Measurements from ENCODE around the gene NLRP6. TPM values are rescaled to one million over a fixed set of nuclear protein-coding genes. Genes with fewer than 3 reads are reported as not detected.

The NLRP6 gene
- total and polyA plus RNA-seq, 2 of the 4 experiments (the other 2 are of a cell fraction) = not detected

GRCh38 chr11:269146-269890 lies 8.9 kb upstream of the NLRP6 start:
- Histone ChIP-seq H2BK15ac (ENCODE audit: low read depth, low read length) (no peak overlapping the region), H2AK9ac (replicated peaks; ENCODE audit: low read depth, low read length, poor library complexity) (no peak overlapping the region), H3K18ac (ENCODE audit: low read depth, low read length) (no peak overlapping the region), H3K23ac (ENCODE audit: low read depth, low read length) (no peak overlapping the region), H2BK120ac (ENCODE audit: low read depth, low read length) (no peak overlapping the region), H2AFZ (replicated peaks; ENCODE audit: low read length, poor library complexity) (no peak overlapping the region), H3K9me3 (ENCODE audit: control insufficient read depth, insufficient read depth, low read length) (0 out of 2 replicates have a peak, but pooled peaks cover 2% of the 10 kb centered on the region), H3K27ac (ENCODE audit: insufficient read depth, low read length) (no peak overlapping the region), H3K36me3 (ENCODE audit: control insufficient read depth, insufficient read depth, low read length) (no peaks in the 10 kb centered on the region), H4K8ac (ENCODE audit: low read depth in 2 of 2, low read length in 2 of 2) (no peak overlapping the region), H4K5ac (ENCODE audit: low read depth, low read length) (no peak overlapping the region), H2BK20ac (ENCODE audit: low read depth, low read length) (no peak overlapping the region), H3K4me1 (ENCODE audit: control insufficient read depth, insufficient read depth, low read length) (no peaks in the 10 kb centered on the region), H4K91ac (ENCODE audit: insufficient read depth, low read depth, low read length) (no peak overlapping the region), H2BK5ac (ENCODE audit: low read depth, low read length, poor library complexity, severe bottlenecking) (no peak overlapping the region), H3K27me3 (ENCODE audit: control insufficient read depth, insufficient read depth, low read length) (peaks cover 36% of the 10 kb centered on the region), H3K4ac (ENCODE audit: low read depth, low read length) (no peak overlapping the region), H3K56ac (ENCODE audit: extremely low read depth, insufficient read depth, low read length) (no peak overlapping the region), H3K9ac (ENCODE audit: low read depth, low read length) (no peak overlapping the region), H3K14ac (replicated peaks; ENCODE audit: low read depth, low read length) (no peak overlapping the region), H3K9me1 (ENCODE audit: insufficient read depth, low read length) (no peaks in the 10 kb centered on the region), H3K79me1 (ENCODE audit: low read depth in 1 of 2, low read length in 2 of 2) (no peaks in the 10 kb centered on the region), H4K20me1 (ENCODE audit: insufficient read depth, low read length) (no peaks in the 10 kb centered on the region), H2AK5ac (ENCODE audit: low read depth, low read length) (no peak overlapping the region), H3K4me2 (ENCODE audit: low read depth, low read length) (peak overlapping the region; percentile 76), H3K4me3 (ENCODE audit: insufficient read depth, low read depth, low read length) (peak overlapping the region; percentile 15; the same call in 1 of the 2 replicates)
- dilution Hi-C loops (cut with HindIII; ENCODE audit: low sequenced_read_pairs, unreplicated experiment) (no loop called here), intact Hi-C loops (cut with micrococcal nuclease) (no loop called here), in situ Hi-C loops (cut with MboI; ENCODE audit: low sequenced_read_pairs) (no loop called here)
- DNase-seq = no peak
- TF ChIP-seq MAZ (IDR thresholded peaks at IDR 0.05; ENCODE audit: borderline replicate concordance, low read depth, low read length) (no peak), CTCF (conservative IDR thresholded peaks at IDR 0.05; ENCODE audit: low read depth, low read length) (no peak), RAD21 (IDR thresholded peaks at IDR 0.05; ENCODE audit: low read length) (no peak), USF2 (IDR thresholded peaks at IDR 0.05; ENCODE audit: low read depth, low read length) (peak; percentile 53; the same call in 1 of the 2 replicates), RCOR1 (IDR thresholded peaks at IDR 0.05; ENCODE audit: insufficient replicate concordance, low read length) (no peak), CEBPB (IDR thresholded peaks at IDR 0.05; ENCODE audit: low read depth, low read length) (peak; percentile 45), SMC3 (IDR thresholded peaks at IDR 0.05; ENCODE audit: low read depth, low read length) (no peak), BHLHE40 (IDR thresholded peaks at IDR 0.05; ENCODE audit: low read depth, low read length) (peak; percentile 51; the same call in 1 of the 2 replicates), NFE2L2 (IDR thresholded peaks at IDR 0.05; ENCODE audit: low read depth, low read length) (no peak), RFX5 (IDR thresholded peaks at IDR 0.05; ENCODE audit: low read depth, low read length) (no peak)
- CTCF ChIA-PET = no interaction called here
- 48% methylated on average over 4 of the region's 21 CpGs; no CpG with 5 or more reads in 1 of the 2 experiments for WGBS, 2 experiments (ENCODE audit: extremely low coverage in 2 of 2, insufficient read length in 1 of 2)
- BruUV-seq (replicated peaks) = no TSS peak
- POLR2A ChIA-PET (ENCODE audit: unreplicated experiment) = no interaction called here
- peak; percentile 35; the same call in 1 of the 2 replicates for ATAC-seq (ENCODE audit: low read depth)
